UCSD-AML1 (cell line): ENCODE data around the gene FCHSD2.

Source experiments
- DNase-seq: peaks from one replicate; lab custom pipeline; 2025; ENCODE audit not compliant: unreplicated experiment; lab: John Stamatoyannopoulos, UW

FCHSD2 gene

DNA sequence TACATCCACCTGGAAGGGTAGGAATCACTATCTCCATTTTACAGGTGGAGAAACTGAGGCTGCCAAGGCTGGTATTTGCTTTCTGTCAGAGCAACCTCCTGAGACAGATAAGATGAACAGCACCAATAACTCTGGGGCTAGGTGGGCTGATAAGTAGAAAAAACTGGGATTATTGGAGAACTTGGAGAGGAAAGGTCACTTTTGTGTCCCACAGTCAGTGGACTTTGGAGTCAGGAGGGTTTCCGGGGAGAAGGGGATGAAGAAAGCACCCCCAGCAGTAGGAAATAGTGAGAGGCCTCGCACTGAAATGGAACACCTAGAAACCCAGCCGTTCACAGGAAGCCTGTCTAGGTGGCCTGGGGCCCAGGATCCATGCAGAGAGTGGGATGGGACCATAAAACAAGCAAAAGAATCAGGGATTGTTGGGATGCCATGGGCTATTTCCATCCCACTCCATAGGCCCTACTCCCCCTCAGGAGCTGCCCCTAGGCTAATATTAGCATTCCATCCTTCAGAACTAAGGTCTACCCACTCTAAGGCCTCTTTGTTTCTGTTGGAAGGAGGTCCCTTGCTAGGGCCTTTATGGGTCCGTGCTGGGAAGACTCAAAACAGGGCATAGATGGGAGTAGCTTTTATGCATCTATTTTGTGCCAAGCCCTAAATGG is 31.0 kb upstream of the FCHSD2 start:
- no peak for DNase-seq

DNA sequence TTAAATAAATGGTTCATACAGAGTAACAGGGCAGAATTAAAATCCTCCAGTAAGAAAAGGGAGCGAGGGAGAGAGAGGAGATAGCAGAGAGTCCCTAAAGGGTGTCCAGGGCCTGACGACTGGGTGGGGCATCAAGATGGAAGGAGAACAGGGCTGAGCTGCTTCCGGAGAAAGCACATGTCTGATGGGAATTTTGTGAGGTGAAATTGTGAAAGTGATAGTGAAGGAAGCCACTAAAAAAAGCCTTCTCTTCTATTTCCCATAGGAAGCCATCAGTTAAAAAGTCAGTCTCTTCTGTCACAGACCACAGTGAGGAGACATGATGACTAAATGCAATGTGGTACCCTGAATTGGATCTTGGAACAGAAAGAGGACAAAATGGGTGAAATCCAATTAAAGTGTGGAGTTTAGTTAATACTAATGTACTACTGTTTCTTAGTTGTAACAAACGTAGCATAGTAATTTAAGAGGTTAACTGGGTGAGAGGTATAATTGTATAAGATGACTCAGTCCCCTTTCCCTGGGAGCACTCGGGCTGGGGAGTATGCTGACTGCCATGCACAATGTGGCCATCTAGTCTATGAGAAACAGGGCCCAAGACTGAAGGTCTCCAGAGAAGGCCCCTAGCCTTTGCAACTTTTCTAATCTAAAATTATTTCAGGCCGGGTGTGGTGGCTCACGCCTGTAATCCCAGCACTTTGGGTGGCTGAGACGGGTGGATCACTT is 29.5 kb upstream of the FCHSD2 start:
- no peak for DNase-seq

DNA sequence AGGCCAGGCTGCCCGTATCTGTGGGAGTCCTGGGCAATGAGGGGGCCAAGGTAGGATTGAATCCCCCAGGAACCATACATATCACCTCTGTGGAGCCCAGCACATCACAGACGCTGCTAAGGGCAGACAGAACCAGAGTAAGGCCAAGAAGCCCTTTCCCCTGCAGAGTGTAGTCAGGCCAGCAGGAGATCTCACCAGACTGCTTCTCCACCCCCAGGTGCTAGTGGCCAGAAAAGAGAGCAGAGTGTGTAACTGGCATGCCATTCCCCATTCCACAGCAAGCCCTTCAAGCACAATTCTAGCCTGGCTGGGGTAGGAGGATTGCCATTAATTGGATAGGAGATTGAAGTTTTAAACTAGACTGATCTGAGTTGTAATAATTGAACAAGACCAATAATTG is 28.0 kb upstream of the FCHSD2 start:
- DNase-seq, result no peak

DNA sequence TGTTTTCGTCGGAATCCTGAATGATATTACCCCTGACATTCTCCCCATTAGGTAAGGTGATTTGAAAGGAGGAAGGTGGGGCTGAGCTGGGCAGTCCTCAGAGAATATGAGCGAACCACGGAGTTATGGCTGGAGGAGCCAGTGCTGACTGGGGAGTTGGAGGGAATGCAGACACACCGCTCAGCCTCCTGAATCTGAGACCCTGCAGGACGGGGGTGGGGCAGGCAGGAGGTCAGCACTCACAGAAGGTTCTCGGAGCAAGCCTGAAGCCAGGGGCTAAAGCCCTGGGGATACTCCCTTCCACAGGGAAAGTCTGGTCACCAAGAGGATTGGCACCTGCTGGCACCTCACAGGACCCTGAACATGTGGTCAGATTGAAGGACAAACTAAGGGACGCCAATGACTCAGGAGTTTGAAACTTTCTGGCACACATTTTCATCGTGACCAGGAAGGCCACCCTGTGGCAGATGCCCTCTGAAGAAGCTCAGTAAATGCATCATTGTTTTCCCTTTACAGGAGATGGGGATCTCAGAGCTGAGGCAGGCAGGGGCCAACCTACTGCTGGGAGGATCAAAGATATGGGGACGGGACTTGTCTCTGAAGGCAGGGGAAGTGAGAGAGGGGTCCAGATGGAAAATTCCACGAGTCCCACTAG is 26.9 kb upstream of the FCHSD2 start:
- no peak for DNase-seq

DNA sequence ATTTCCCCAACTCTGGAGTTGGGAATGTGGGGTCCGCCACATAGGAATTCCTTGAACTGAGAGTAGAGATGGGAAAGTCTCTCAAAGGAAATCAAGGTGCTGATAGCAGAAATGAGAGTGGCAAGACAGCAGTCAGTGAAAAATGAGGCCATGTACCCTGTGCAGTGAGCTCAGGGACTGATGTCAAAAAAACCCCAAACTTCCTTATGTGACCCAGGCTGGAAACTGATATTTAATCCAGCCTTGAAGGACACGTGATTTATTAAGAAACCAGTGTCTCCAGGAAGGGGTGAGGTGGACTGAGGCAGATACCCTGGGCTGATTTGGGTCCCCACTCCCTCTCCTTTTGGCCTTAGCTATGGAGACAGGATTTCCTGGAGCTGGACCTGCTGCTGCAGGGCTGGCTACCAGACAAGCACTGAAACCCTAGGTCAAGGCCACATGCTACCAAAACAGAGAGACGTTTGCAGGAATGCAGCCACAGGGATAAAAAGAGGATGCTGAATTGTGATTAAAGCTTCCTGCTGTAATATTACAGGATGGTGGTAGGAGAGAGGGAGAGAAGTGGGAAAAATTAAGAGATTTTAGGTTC is 25.3 kb upstream of the FCHSD2 start:
- DNase-seq, result no peak

DNA sequence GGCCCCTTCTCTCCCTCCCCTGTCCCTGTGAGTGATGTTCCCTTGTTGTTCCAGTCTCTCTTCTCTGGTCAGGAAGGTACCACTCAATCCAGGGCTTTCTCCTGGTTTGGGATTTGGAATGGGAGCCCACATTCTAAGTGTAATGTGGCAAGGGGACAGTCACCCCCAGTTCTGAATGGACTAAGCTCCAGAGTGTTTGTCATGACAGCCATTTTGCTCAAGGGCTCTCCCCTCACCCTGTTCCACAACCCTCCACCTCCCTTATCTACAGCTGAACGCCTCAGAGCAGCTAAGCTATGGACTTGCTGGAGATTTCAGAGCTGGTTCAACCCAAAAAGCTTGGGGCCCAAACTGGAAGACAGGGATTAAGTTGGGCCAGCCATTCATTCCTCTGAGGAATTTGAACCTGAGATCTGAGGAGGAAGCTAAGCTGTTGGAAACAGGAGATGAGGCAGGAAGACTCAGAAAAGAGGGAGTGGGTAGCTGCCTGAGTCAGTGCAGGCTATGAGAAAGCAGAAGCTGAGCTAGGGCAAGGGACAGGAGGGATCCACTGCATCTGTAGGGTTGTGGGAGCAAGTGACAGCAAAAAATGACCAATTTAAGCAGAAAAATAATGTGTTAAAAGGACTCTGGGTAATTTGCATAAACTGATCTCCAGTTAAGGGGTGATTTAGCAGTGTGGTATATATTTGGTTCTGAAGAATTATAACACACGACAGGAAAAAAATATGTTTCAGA is 22.9 kb upstream of the FCHSD2 start:
- no peak for DNase-seq

DNA sequence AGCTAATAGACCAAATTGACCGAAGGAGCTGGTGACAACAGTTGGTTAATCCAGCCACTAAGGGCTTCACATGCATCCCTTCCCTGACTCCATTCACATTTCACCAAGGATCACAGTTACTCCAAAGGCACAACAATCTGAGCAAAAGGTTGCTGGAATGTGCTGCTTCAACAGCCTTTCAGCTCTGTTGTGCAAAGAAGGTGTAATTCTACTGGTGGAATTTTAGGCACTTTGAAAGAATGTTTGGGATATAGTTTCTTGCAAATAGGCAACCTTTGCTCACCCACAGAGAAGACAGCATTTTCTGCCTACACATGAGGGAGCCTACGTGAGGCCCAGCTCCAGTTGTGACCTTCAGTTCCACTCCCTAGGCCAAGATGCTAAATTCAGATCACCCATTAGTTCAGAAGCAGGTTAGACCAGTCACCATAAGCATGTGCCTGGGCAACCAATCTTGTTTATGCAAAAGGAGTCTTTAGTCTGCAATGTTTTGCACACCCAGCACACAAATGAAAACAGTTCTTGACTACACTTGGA is 21.6 kb upstream of the FCHSD2 start:
- DNase-seq, result no peak

DNA sequence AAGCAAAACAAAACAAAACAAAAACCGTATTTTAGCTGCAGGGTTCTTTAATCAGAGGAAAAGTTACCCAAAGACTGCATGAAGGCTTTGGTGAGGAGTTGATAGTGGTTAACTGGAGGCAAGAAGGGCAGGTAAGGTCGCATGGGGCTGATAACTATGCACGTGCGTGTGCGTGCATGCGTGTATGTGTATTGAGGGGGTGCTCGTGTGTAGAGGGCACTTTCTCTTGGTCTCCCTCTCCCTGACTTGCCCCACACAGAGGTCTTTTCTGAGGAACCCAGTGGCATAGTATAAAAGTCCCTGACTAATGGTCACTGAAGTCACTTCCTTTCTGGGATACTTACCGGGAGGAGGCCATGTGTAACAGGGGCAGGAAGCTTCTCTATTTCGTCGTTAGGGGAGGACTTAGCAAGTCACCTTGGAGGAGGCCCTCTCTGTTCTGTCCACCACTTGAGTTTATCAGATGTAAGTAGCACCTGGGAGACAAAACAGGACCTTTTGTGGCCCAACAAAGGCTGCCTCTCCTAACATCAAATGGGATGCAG is 20.1 kb upstream of the FCHSD2 start:
- no peak for DNase-seq

DNA sequence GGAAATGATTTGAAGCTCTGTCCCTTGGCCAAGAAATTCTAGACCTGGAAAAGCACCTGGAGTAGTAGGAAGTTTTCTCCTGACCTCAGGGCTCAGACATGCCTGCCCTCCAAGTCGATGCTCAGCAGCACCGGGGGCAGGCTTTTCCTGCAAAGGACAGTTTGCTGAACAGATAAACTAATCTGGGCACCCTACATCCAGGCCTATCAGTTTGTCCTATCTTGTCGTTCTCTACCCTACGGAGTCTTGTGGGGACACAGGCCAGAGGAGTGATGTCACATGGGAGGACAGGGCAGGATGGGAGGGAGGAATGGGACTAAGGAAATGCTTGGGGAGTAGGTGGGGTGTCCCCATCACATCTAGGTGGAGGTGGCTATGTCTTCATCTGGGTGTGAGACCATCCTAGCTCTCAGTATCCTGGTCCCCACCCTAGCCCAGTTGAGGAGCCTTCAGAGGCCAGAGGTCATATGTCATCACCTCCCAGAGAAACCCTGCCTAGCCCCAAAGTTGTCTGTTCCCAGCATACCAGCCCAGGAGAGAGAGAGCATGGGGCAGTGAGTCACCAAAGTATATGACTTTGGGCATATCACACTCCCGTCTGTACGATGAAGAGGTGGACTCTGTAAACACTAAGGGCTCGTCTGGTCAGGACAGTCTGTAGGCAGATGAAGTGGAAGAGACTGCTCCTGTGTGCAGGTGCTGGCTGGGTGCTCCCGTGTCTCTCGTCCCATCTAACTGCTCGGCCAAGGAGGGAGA is 18.1 kb upstream of the FCHSD2 start:
- no peak for DNase-seq

DNA sequence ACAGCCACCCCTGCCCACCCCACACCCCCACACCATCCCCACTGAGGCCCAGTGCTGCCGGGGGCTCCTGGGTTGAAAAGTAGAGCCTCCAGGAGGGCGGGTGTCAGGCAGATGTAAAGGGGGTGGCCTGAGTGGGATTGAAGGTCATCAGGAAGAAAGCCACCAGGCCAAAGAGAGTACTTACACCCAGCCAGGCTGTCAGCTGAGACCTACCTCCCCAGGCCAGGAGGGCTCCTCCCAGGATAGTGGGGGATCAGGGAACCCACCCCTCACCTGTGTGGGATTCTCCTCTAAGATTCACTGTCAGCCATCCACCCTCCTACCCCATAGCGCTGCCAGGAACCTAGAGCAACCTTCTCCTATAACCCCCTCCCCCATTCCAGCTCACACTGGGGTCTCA is 17.2 kb upstream of the FCHSD2 start:
- no peak for DNase-seq

DNA sequence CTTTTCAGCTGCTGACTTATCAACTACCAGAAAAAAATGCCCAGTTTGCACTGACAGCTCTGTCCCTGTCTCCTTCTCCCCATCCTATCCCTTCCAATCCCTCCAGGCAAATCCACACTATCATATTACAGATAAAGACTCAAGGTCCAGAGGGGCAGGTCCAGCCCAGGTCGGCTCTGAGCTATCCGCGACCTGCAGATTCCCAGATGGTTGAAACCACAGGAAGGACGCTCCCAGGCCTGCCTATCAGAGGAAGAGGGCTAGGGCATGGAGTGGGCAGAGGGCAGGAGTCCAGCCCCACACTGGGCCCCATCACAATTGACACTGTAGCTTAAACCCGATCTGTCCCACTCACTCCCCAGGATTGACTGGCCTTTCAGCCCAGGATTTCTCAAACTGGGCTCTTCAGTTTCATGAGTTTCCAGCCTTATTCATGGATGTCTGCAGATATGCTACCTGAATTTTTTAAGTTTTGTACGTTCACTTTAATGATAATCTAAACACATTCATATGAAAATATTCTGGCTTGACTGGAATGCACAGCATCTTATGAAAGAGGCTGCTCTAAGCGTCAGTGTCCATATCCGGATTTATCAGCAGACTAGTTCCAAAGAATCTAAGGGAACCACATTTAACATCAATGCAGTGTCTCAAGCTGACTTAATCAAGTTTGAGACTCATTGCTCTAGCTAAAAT is 16.4 kb upstream of the FCHSD2 start:
- DNase-seq, result no peak

DNA sequence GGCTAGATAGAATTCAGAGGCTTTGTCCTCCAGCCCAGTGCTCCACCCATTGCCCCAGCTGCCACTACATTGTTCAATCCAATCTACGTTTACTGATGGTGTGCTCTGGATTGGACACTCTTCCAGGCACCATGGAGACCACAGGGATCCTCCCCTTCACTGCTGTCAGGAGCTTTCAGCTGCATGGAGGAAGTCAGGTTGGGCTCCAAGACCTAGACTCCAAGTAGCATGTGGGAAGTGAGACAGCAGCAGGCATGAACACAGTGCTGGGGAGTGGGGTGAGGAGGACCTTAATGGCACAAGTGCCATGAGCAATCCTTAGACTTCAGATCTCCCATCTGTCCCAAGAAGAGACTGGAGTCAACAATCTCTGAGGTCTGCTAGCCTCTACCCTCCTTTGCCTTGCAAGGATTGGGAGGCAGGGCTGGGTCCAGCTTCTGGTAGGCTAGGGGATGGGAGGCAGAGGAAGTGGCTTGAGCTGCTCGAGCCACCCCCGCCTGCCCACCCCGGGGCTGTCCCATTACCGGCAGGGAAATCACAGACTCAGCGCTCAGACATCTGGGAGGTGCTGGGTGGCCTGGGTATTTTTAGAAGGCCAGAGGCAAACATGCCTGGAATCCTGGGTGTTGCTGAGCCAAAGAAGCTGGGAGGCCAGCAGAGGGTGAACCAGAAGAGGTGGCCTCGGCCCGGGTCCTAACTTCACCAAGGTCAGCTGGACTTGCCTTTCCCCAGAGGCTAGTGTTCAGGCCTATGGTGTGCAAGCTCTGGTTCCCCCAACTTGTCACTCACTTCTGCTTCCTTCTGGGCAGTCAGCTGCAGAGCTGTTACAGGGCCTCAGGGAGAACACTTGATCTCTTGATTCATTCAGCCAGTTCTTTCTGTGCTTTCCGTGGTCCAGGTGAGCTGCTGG is 15.2 kb upstream of the FCHSD2 start:
- DNase-seq, result peak; percentile 69

DNA sequence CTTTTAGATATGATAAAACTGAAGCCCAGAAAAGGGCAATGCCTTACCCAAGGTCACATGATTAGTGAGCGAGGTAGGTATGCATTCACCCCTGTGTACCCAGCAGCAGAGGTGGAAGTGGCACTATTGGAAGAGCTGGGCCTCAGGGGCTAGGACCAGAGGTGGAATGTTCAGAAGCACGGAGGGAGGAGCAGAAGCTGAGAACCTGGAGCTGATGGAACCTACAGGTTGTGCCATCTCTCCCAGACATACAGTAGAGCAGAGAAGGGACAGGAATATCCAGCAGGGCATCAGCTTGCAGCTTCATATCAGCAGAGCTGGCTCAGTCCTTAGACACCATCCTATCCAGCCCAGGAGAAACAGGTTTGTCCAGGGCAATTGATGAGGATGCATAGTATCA is 14.6 kb upstream of the FCHSD2 start:
- no peak for DNase-seq

DNA sequence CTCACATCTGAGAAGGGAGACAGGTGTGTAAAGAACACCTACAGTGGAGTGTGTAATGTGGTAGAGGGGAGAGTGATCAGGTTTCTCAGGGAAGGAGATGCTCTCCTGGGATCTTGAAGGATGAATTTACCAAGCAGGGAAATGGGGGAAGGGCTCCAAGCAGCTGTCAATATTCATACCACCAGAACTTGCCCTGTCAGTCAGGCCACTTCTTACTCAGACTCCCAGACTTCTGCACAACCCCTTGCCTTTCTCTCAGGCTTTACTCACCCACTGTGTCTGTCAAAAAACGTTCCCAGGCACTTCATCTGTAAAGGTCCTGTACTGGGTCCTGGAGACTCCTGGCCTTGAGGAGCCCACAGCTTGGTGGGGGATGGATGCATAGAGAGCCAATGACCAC is 14.0 kb upstream of the FCHSD2 start:
- no peak for DNase-seq

DNA sequence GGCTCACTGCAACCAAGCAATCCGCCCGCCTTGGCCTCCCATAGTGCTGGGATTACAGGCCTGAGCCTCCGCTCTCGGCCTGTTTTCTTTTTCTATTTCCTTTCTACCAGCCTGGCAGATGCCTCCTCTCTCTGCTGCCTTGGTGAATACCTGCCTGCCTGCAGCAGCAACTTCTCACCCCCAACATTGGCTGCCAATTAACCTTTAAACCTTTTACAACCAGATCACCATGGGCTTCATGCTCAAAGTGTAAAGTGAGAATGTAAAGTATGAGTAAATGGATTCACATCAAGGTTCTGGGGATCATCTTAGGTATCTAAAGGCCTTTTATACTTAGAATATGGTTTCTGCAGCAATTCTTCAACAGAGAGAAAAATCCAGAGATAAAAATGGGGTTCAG is 13.0 kb upstream of the FCHSD2 start:
- DNase-seq, result no peak

DNA sequence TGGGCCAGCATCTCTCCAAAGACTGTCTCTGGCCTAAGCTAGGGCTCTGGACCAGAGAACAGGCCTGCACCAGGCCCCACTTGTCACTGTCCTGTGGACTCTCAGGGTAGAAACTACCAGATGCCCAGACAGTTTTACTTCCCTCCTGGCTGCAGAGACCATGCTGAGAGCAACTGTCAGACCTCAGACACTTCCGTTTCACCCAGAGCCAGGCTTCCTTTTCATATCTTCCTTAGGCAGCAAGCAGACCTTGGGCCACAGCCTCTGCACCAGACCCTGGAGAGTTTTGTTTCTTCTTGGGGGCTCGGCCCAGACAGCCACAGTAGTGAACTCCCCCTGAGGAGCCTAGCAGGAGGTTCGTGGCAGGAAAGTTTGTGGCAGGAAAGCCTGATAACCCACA is 12.1 kb upstream of the FCHSD2 start:
- DNase-seq, result peak; percentile 86

DNA sequence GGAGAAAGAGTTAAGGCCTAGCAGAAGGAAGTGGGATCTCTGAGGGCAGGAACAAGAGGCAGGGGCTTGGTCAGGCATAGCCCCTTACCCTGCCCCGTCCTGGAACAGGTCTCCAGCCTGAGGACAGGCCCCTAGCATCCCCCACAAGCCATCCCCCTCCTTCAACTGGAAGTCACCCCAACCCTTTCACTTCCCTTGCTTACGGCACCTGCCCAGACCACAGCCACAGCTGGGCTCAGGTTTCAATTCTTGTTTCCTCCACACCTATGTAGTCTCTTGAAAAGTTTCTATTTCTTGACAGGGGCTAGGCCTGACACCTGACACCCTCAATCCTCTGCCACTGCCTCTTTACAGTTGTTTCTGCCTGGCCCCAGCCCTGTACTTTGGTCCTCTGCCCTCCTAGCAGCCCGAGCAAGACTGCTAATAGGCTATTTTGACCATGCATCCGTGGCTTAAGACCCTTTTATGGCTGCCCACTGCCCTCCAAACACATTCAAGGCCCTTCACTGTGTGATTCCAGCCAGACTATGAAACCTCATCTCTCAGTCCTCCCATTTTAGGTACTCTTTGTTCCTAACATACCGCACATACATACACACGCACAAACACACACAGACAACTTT is 10.9 kb upstream of the FCHSD2 start:
- DNase-seq, result no peak
